ENCODE measurements around the gene CREB5. TPM values are rescaled to one million over a fixed set of nuclear protein-coding genes. Genes with fewer than 3 reads are reported as not detected.
A peak's percentile ranks its signal among the peaks of the same experiment; 100 is the strongest.

Gene CREB5
- total RNA-seq (22.7 TPM), polyA plus RNA-seq (ENCODE audit: insufficient read depth in 1 of 8, insufficient read length in 8 of 8, low replicate concordance in 1 of 8) (10 to 100 TPM; 16.0 to 46.2 (median 28.7) TPM)
- long read RNA-seq, donor 1, partial matches to known transcripts: 0 of 1 reads
- long read RNA-seq, donor 1, other reads (novel, unspliced or antisense): 0 of 1 reads
- long read RNA-seq, donor 2: 0 reads
- long read RNA-seq, donor 3, transcript CREB5-212 (2 exons, 603 nt): major isoform, 5 of 5 reads
- long read RNA-seq, donor 3, partial matches to known transcripts: 0 of 5 reads
- long read RNA-seq, donor 3, other reads (novel, unspliced or antisense): 0 of 5 reads
- long read RNA-seq, donor 4, partial matches to known transcripts: 0 of 3 reads
- long read RNA-seq, donor 4, other reads (novel, unspliced or antisense): 0 of 3 reads
- long read RNA-seq, donor 5, transcript CREB5-212 (2 exons, 603 nt): major isoform, 9 of 11 reads
- long read RNA-seq, donor 5, partial matches to known transcripts: 0 of 11 reads
- long read RNA-seq, donor 5, other reads (novel, unspliced or antisense): 0 of 11 reads
- long read RNA-seq, donor 6, transcript CREB5-212 (2 exons, 603 nt): major isoform, 5 of 6 reads
- long read RNA-seq, donor 6, partial matches to known transcripts: 0 of 6 reads
- long read RNA-seq, donor 6, other reads (novel, unspliced or antisense): 0 of 6 reads
- long read RNA-seq, donor 7, partial matches to known transcripts: 0 of 3 reads
- long read RNA-seq, donor 7, other reads (novel, unspliced or antisense): 0 of 3 reads
- long read RNA-seq, donor 8, partial matches to known transcripts: 7 of 9 reads
- long read RNA-seq, donor 8, other reads (novel, unspliced or antisense): 0 of 9 reads
- long read RNA-seq, donor 9, partial matches to known transcripts: 0 of 3 reads
- long read RNA-seq, donor 9, other reads (novel, unspliced or antisense): 0 of 3 reads
- long read RNA-seq, donor 10, transcript CREB5-212 (2 exons, 603 nt): major isoform, 10 of 17 reads
- long read RNA-seq, donor 10, partial matches to known transcripts: 6 of 17 reads
- long read RNA-seq, donor 10, other reads (novel, unspliced or antisense): 0 of 17 reads
- long read RNA-seq, donor 11: 0 reads

DNA sequence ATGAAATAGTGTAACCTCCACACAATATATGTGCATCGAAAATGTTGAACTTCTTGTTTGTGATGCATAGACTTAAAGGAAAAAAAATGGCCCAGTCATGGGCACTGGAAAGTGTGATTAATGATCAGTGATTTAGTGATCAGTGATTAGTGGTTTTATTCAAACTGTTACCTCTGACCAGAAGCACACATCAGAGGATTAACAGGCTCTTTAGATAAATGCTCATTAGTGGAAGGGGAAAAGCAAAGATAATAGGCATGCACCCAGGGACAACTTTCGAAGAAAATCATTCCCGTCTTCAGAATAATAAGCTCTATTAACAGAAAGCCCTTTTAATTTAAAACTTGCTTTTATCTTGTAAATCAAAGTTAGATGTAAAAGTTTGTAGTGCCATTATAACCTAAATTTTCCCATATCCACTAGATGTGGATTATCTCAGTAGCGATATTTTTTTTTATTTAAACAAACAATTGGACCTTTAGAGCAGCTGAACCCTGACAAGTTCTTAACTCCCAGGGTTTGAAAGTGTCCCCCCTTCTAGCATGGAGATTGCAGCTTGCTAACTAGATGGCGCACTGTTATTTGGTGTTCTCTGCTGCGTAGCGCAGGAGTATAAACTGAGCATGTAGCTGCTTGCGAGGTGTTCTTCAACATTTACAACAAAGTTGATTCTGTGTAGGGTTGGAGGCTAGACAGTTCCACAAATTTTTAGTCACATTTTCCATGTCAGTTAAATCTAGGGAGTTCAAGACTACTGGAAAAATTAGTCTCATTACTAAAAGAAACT is at the start of gene CREB5:
CREB5 (plus strand) TSS at position 643 of the 787 bp plus-strand sequence. CDS start 397 bp downstream, outside the sequence.
- no peaks in the 10 kb centered on the region for H3K36me3 ChIP-seq (ENCODE audit: control insufficient read depth, insufficient read depth, low read length)
- H3K9me3 ChIP-seq (replicated peaks; ENCODE audit: control insufficient read depth, low read depth, low read length): no peaks in the 10 kb centered on the region
- no CpG with 5 or more reads among the region's 8 CpGs for WGBS (ENCODE audit: insufficient coverage)
- H3K4me1 ChIP-seq (ENCODE audit: control insufficient read depth, insufficient read depth, low read length): peaks cover 16% of the 10 kb centered on the region
- peaks cover 5% of the 10 kb centered on the region for H3K27me3 ChIP-seq (ENCODE audit: control insufficient read depth, insufficient read depth, low read length)
- peak; percentile 90 for DNase-seq
- H3K4me3 ChIP-seq (ENCODE audit: low read length): peak within 1 kb of the TSS; percentile 84
- H3K27ac ChIP-seq (ENCODE audit: low read length): no peak within 1 kb of the TSS

GRCh38 chr7:28362812-28363211 is 49.5 kb upstream of the CREB5 start:
- Histone ChIP-seq H3K36me3 (ENCODE audit: control insufficient read depth, insufficient read depth, low read length) (no peaks in the 10 kb centered on the region), H3K4me1 (ENCODE audit: control insufficient read depth, insufficient read depth, low read length) (no peaks in the 10 kb centered on the region), H3K27me3 (ENCODE audit: control insufficient read depth, insufficient read depth, low read length) (no peaks in the 10 kb centered on the region), H3K4me3 (ENCODE audit: low read length) (no peak overlapping the region), H3K27ac (ENCODE audit: low read length) (no peak overlapping the region), H3K9me3 (replicated peaks; ENCODE audit: control insufficient read depth, low read depth, low read length) (peaks cover 2% of the 10 kb centered on the region)
- DNase-seq: no peak

- DNase-seq: no peak
- Histone ChIP-seq H3K27ac (ENCODE audit: low read length) (no peak overlapping the region), H3K4me1 (ENCODE audit: control insufficient read depth, insufficient read depth, low read length) (no peaks in the 10 kb centered on the region), H3K9me3 (replicated peaks; ENCODE audit: control insufficient read depth, low read depth, low read length) (peaks cover 2% of the 10 kb centered on the region), H3K36me3 (ENCODE audit: control insufficient read depth, insufficient read depth, low read length) (no peaks in the 10 kb centered on the region), H3K27me3 (ENCODE audit: control insufficient read depth, insufficient read depth, low read length) (no peaks in the 10 kb centered on the region), H3K4me3 (ENCODE audit: low read length) (no peak overlapping the region)
- 20% methylated on average over 1 of the region's 3 CpGs for WGBS (ENCODE audit: insufficient coverage)
Measured at GRCh38 chr7:28364082-28364481, 48.2 kb upstream of the CREB5 start.

GRCh38 chr7:28369523-28369922 is 42.8 kb upstream of the CREB5 start:
- Histone ChIP-seq H3K4me1 (ENCODE audit: control insufficient read depth, insufficient read depth, low read length) (no peaks in the 10 kb centered on the region), H3K27me3 (ENCODE audit: control insufficient read depth, insufficient read depth, low read length) (no peaks in the 10 kb centered on the region), H3K27ac (ENCODE audit: low read length) (no peak overlapping the region), H3K4me3 (ENCODE audit: low read length) (no peak overlapping the region), H3K9me3 (replicated peaks; ENCODE audit: control insufficient read depth, low read depth, low read length) (no peaks in the 10 kb centered on the region), H3K36me3 (ENCODE audit: control insufficient read depth, insufficient read depth, low read length) (no peaks in the 10 kb centered on the region)
- DNase-seq: no peak
- 61% methylated on average over 3 of the region's 4 CpGs for WGBS (ENCODE audit: insufficient coverage)

GRCh38 chr7:28371846-28372245 is 40.5 kb upstream of the CREB5 start:
- Histone ChIP-seq H3K36me3 (ENCODE audit: control insufficient read depth, insufficient read depth, low read length) (no peaks in the 10 kb centered on the region), H3K27me3 (ENCODE audit: control insufficient read depth, insufficient read depth, low read length) (peaks cover 2% of the 10 kb centered on the region), H3K4me1 (ENCODE audit: control insufficient read depth, insufficient read depth, low read length) (no peaks in the 10 kb centered on the region), H3K4me3 (ENCODE audit: low read length) (no peak overlapping the region), H3K27ac (ENCODE audit: low read length) (no peak overlapping the region), H3K9me3 (replicated peaks; ENCODE audit: control insufficient read depth, low read depth, low read length) (no peaks in the 10 kb centered on the region)
- no peak for DNase-seq
- WGBS (ENCODE audit: insufficient coverage): 24% methylated on average over 3 of the region's 7 CpGs

DNA sequence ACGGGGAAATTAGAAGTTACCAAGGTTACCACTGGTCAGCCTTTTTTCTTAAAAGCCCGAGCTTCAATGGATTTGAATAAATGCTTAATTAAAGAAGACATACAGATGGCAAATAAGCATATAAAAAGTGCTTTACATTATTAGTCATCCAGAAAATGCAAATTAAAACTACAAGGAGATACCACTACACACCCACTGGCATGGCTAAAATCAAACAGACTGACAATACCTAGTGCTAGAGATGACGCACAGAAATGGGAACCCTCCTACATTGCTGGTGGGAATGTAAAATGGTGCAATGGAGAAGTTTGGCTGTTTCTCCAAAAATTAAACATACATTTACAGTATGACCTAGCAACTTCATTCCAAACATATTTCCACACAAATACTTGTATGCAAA is 38.3 kb upstream of the CREB5 start:
- H3K27ac ChIP-seq (ENCODE audit: low read length): no peak overlapping the region
- H3K36me3 ChIP-seq (ENCODE audit: control insufficient read depth, insufficient read depth, low read length): no peaks in the 10 kb centered on the region
- no peak for DNase-seq
- H3K9me3 ChIP-seq (replicated peaks; ENCODE audit: control insufficient read depth, low read depth, low read length): no peaks in the 10 kb centered on the region
- WGBS (ENCODE audit: insufficient coverage): no CpG with 5 or more reads among the region's 3 CpGs
- H3K4me3 ChIP-seq (ENCODE audit: low read length): no peak overlapping the region
- H3K27me3 ChIP-seq (ENCODE audit: control insufficient read depth, insufficient read depth, low read length): peaks cover 2% of the 10 kb centered on the region
- H3K4me1 ChIP-seq (ENCODE audit: control insufficient read depth, insufficient read depth, low read length): no peaks in the 10 kb centered on the region

DNA sequence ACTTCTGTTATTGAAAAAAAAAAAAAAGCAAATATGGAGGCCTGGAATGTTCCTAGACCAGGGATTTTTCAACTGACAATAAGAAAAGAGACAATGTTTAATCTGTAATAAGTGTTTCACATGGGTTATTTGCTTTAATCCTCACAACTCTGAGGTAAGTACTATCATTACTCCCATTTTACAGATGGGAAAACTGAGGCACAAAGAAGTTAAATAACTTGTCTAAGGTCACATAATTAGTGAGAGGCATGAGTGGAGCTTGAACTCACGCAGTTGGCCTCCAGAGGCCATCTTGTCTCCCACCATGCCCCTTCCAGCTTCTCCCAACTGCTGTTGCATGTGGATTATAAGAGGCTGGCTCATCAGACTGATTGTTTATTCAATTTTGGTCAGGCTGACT is 36.6 kb upstream of the CREB5 start:
- no peaks in the 10 kb centered on the region for H3K36me3 ChIP-seq (ENCODE audit: control insufficient read depth, insufficient read depth, low read length)
- no peaks in the 10 kb centered on the region for H3K4me1 ChIP-seq (ENCODE audit: control insufficient read depth, insufficient read depth, low read length)
- WGBS (ENCODE audit: insufficient coverage): 100% methylated on average over 1 of the region's 1 CpG
- no peak for DNase-seq
- no peak overlapping the region for H3K27ac ChIP-seq (ENCODE audit: low read length)
- H3K27me3 ChIP-seq (ENCODE audit: control insufficient read depth, insufficient read depth, low read length): peaks cover 2% of the 10 kb centered on the region
- H3K9me3 ChIP-seq (replicated peaks; ENCODE audit: control insufficient read depth, low read depth, low read length): no peaks in the 10 kb centered on the region
- H3K4me3 ChIP-seq (ENCODE audit: low read length): no peak overlapping the region

DNA sequence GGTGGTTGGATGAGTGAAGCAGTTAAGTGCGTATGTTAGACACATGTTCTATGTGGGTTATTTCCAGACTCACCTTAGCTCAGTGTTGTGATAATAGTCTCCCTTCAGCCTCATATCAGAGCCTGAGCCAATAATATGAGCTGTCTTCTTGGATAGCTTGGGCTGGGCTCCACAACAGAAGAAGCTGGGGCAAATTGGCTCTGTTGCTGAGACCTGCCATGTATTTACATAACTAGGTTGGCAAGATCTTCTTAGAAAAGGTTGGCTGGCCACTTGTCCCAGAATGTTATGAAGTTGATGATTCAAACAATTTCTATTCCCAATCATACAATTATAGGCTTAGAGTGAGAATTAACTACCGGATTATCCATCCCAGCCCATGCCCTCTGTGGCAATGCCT is 35.7 kb upstream of the CREB5 start:
- H3K4me1 ChIP-seq (ENCODE audit: control insufficient read depth, insufficient read depth, low read length): no peaks in the 10 kb centered on the region
- no peak overlapping the region for H3K4me3 ChIP-seq (ENCODE audit: low read length)
- no peak for DNase-seq
- H3K27ac ChIP-seq (ENCODE audit: low read length): no peak overlapping the region
- H3K9me3 ChIP-seq (replicated peaks; ENCODE audit: control insufficient read depth, low read depth, low read length): no peaks in the 10 kb centered on the region
- no CpG with 5 or more reads among the region's 2 CpGs for WGBS (ENCODE audit: insufficient coverage)
- no peaks in the 10 kb centered on the region for H3K36me3 ChIP-seq (ENCODE audit: control insufficient read depth, insufficient read depth, low read length)
- H3K27me3 ChIP-seq (ENCODE audit: control insufficient read depth, insufficient read depth, low read length): peaks cover 2% of the 10 kb centered on the region

- Histone ChIP-seq H3K27ac (ENCODE audit: low read length) (no peak overlapping the region), H3K4me3 (ENCODE audit: low read length) (no peak overlapping the region), H3K9me3 (replicated peaks; ENCODE audit: control insufficient read depth, low read depth, low read length) (no peaks in the 10 kb centered on the region), H3K4me1 (ENCODE audit: control insufficient read depth, insufficient read depth, low read length) (no peaks in the 10 kb centered on the region), H3K36me3 (ENCODE audit: control insufficient read depth, insufficient read depth, low read length) (no peaks in the 10 kb centered on the region), H3K27me3 (ENCODE audit: control insufficient read depth, insufficient read depth, low read length) (peaks cover 2% of the 10 kb centered on the region)
- DNase-seq: no peak
- WGBS (ENCODE audit: insufficient coverage): no CpG with 5 or more reads among the region's 3 CpGs
Measured at GRCh38 chr7:28378574-28379149, 33.7 kb upstream of the CREB5 start.

Data from muscle of leg (tissue), 16 donors.